GM12878 (cell line): ENCODE results near the gene ATP7B. TPM values are rescaled to one million over a fixed set of nuclear protein-coding genes. Genes with fewer than 3 reads are reported as not detected.
A peak's percentile ranks its signal among the peaks of the same experiment; 100 is the strongest.

Experiments used
- ATAC-seq: fragments of 200-7000 bp; cut with Tn5 transposase; 3 replicates; pipeline ENCODE4 v1.9.1; 2020; ENCODE audit warnings: mild to moderate bottlenecking, moderate library complexity
- BruUV-seq: library from RNA; stranded (reverse); fragments of 400-500 nt; replicated peaks from 2 replicates; lab custom pipeline; 2021; lab: Mats Ljungman, UMichigan
- CTCF ChIA-PET: fragments of 300-600 bp; sonication (Branson Sonifier 250); formaldehyde crosslinking; extraction: SDS; loops from one replicate; lab custom pipeline; 2021; ENCODE audit warnings: inconsistent platforms; lab: Yijun Ruan, JAX
- POLR2A ChIA-PET: fragments of 350-600 bp; formaldehyde crosslinking; extraction: SDS; loops from one replicate; lab custom pipeline; 2021; ENCODE audit warnings: inconsistent platforms; lab: Charles Lee
- RAD21 ChIA-PET: fragments of 300-600 bp; sonication (Branson Sonifier 250); formaldehyde crosslinking; loops from one replicate; lab custom pipeline; 2023; ENCODE audit warnings: antibody characterized with exemption; ENCODE audit not compliant: unreplicated experiment; lab: Charles Lee
- SMC1A ChIA-PET: fragments of 300-600 bp; sonication (Branson Sonifier 250); formaldehyde crosslinking; loops from one replicate; lab custom pipeline; 2023; ENCODE audit not compliant: unreplicated experiment, uncharacterized antibody; lab: Charles Lee
- DNase-seq: peaks from one replicate; pipeline ENCODE4 v3.0.0-alpha.2; 2011; ENCODE audit warnings: low read depth, low spot score
- FAIRE-seq: peaks from 3 replicates; lab custom pipeline; 2011; peaks lifted over from hg19 to GRCh38; lab: Jason Lieb, UNC
- H2AFZ ChIP-seq: 2 replicates; pipeline ENCODE4 v1.6.0; 2011; ENCODE audit warnings: low read depth, low read length, control low read depth; ENCODE audit not compliant: control insufficient read depth
- H3K27ac ChIP-seq: 2 replicates; pipeline ENCODE4 v1.5.1; 2011; ENCODE audit warnings: control low read depth; ENCODE audit not compliant: control insufficient read depth, insufficient read depth
- H3K27me3 ChIP-seq, 2 experiments: replicated peaks in 1 of 2; 2 replicates each; pipeline versions ENCODE4 v1.6.0 to v1.6.1; 2011; ENCODE audit warnings: low read length in 1 of 2; ENCODE audit not compliant: control insufficient read depth in 2 of 2, insufficient read depth in 2 of 2
- H3K36me3 ChIP-seq, 2 experiments: 2 replicates each; pipeline ENCODE4 v1.5.1; 2011; ENCODE audit warnings: low read length in 1 of 2; ENCODE audit not compliant: control insufficient read depth in 2 of 2, insufficient read depth in 2 of 2
- H3K4me1 ChIP-seq: 2 replicates; pipeline ENCODE4 v1.6.1; 2011; ENCODE audit warnings: mild to moderate bottlenecking, low read length, moderate library complexity, mixed read lengths; ENCODE audit not compliant: control insufficient read depth, insufficient read depth
- H3K4me2 ChIP-seq: 2 replicates; pipeline ENCODE4 v1.6.0; 2011; ENCODE audit warnings: control low read depth; ENCODE audit not compliant: control insufficient read depth, insufficient read depth
- H3K4me3 ChIP-seq: fragments of 200-600 bp; sonication (generic); 2 replicates; pipeline ENCODE4 v1.5.1; 2016
- H3K79me2 ChIP-seq: 2 replicates; pipeline ENCODE4 v1.6.0; 2011; ENCODE audit warnings: low read length; ENCODE audit not compliant: control insufficient read depth, insufficient read depth
- H3K9ac ChIP-seq: 2 replicates; pipeline ENCODE4 v1.8.0; 2011; ENCODE audit warnings: low read length, control low read depth, mixed read lengths; ENCODE audit not compliant: control insufficient read depth, insufficient read depth
- H3K9me3 ChIP-seq: replicated peaks from 3 replicates; pipeline ENCODE4 v1.5.1; 2011; ENCODE audit warnings: mild to moderate bottlenecking, low read length; ENCODE audit not compliant: control insufficient read depth, insufficient read depth
- H4K20me1 ChIP-seq: 2 replicates; pipeline ENCODE4 v1.6.0; 2011; ENCODE audit not compliant: control insufficient read depth, insufficient read depth
- CTCF ChIP-seq, 3 experiments: IDR thresholded peaks in 2 of 3; conservative IDR thresholded peaks in 1 of 3; 2 replicates each; pipeline ENCODE4 v1.5.1; 2011; ENCODE audit warnings: low read depth in 3 of 3, low read length in 3 of 3, mild to moderate bottlenecking in 3 of 3, control low read depth in 2 of 3, moderate library complexity in 2 of 3, inconsistent platforms in 1 of 3, mixed read lengths in 1 of 3; ENCODE audit not compliant: control insufficient read depth in 2 of 3, insufficient read depth in 1 of 3; ENCODE audit errors: extremely low read depth in 1 of 3
- HDAC2 ChIP-seq: fragments of 200-600 bp; sonication (generic); IDR thresholded peaks from 2 replicates; pipeline ENCODE4 v1.6.1; 2017
- KLF5 ChIP-seq: fragments of 450-650 bp; IDR thresholded peaks from 2 replicates; pipeline ENCODE4 v1.6.1; 2014; ENCODE audit warnings: mild to moderate bottlenecking; ENCODE audit not compliant: partially characterized antibody
- SPI1 ChIP-seq: IDR thresholded peaks from 2 replicates; pipeline ENCODE4 v1.6.1; 2011; ENCODE audit warnings: low read depth, mild to moderate bottlenecking, low read length, moderate library complexity, borderline replicate concordance; ENCODE audit not compliant: insufficient read depth
- SREBF1 ChIP-seq: IDR thresholded peaks from 2 replicates; pipeline ENCODE4 v1.6.1; 2012; ENCODE audit warnings: mild to moderate bottlenecking, low read length
- TARDBP ChIP-seq: IDR thresholded peaks from 2 replicates; pipeline ENCODE4 v1.6.1; 2016; ENCODE audit warnings: borderline replicate concordance
- ZBTB40 ChIP-seq: fragments of 450-650 bp; IDR thresholded peaks from 2 replicates; pipeline ENCODE4 v1.6.1; 2016; ENCODE audit warnings: mild to moderate bottlenecking, moderate library complexity, borderline replicate concordance
- ZNF274 ChIP-seq: IDR thresholded peaks from one replicate; pipeline ENCODE4 v1.8.0; 2011; ENCODE audit not compliant: insufficient read length, insufficient read depth
- WGBS: methylation state at CpG from one replicate; pipeline ENCODE4 v1.1.6; 2016; ENCODE audit warnings: low lambda C conversion rate; ENCODE audit not compliant: insufficient replicate concordance, insufficient coverage; ENCODE audit errors: missing lambda C conversion rate; 5-methylcytosine and 5-hydroxymethylcytosine counted together
- in situ Hi-C: fragments of 300-500 bp; cut with MboI; formaldehyde crosslinking; loops from 9 replicates; pipeline ENCODE4 v1.14.3; 2018; ENCODE audit warnings: mixed read lengths
- intact Hi-C: fragments of 100-400 bp; cut with micrococcal nuclease; formaldehyde crosslinking; loops from one replicate; pipeline ENCODE4 v1.14.2; 2022; ENCODE audit not compliant: unreplicated experiment
- polyA plus RNA-seq, 11 experiments: library from polyadenylated mRNA; depleted of rRNA in 4 of 11; unstranded in 6 of 11; stranded (reverse) in 5 of 11; fragments of >200 nt; fragmentation: Nextera tagmentation in 4 of 11; fragmentation: Illumina TruSeq in 1 of 11; extraction: Ambion mirVana in 4 of 11; extraction: Trizol in 1 of 11; gene quantifications; 1 replicate in 1 of 11; 2 replicates in 10 of 11; pipeline versions ENCODE4 v1.2.1 to v1.2.3, GENCODE V29; 2011 to 2016; ENCODE audit warnings: inconsistent platforms in 2 of 11, missing spikeins in 2 of 11, low read depth in 1 of 11
- total RNA-seq, 4 experiments: library from RNA; depleted of rRNA in 3 of 4; stranded (reverse); fragments of >200 nt in 3 of 4; fragmentation: Illumina TruSeq in 1 of 4; extraction: Trizol in 1 of 4; gene quantifications; 2 replicates each; pipeline versions ENCODE4 v1.2.1 to v1.2.3, GENCODE V29; 2013 to 2021

ATP7B gene
- total and polyA plus RNA-seq, 10 of the 15 experiments (the other 5 are each of a cell fraction or from before 2014, with no cell fraction given): under 0.01 to 1.1 (median 0.06) TPM; not detected in 2

GRCh38 chr13:51967482-51968446, 43.5 kb downstream of the ATP7B start:
- H3K27me3 ChIP-seq: no peaks in the 10 kb centered on the region; a peak in 1 of 4 replicates
- intact Hi-C loops: no loop called here
- H3K4me2 ChIP-seq: peak overlapping the region; percentile 45; the same call in 1 of the 2 replicates
- H2AFZ ChIP-seq: peak overlapping the region; percentile 40
- FAIRE-seq: peak; percentile 27
- RAD21 ChIA-PET: no interaction called here
- no peaks in the 10 kb centered on the region for H4K20me1 ChIP-seq
- no peaks in the 10 kb centered on the region for H3K36me3 ChIP-seq
- no TSS peak for BruUV-seq
- CTCF ChIA-PET: interaction anchor here (0.6 to 1.1 kb wide), 2 partner anchors 8 to 133 kb away, joined by 3 to 4 read pairs; no protein-coding TSS in a partner anchor
- no peaks in the 10 kb centered on the region for H3K79me2 ChIP-seq
- no peak overlapping the region for H3K4me3 ChIP-seq
- POLR2A ChIA-PET: interaction anchor here (1.9 kb wide), 1 partner anchor 10 kb away, joined by 5 read pairs; no protein-coding TSS in a partner anchor
- no peaks in the 10 kb centered on the region for H3K4me1 ChIP-seq
- peak; percentile 62 for ATAC-seq
- no peak overlapping the region for H3K27ac ChIP-seq
- H3K9me3 ChIP-seq: no peaks in the 10 kb centered on the region
- WGBS: 34% methylated on average over 8 of the region's 8 CpGs
- SMC1A ChIA-PET: interaction anchor here (0.7 to 3.0 kb wide), 4 partner anchors 9 to 72 kb away, joined by 3 to 15 read pairs (median 4); no protein-coding TSS in a partner anchor
- TF ChIP-seq SPI1 (0 out of 2 replicates have a peak, but pooled peaks have one; percentile 11), SREBF1 (no peak)
- no peak overlapping the region for H3K9ac ChIP-seq
- no peak for DNase-seq
- in situ Hi-C loops: no loop called here

- no peaks in the 10 kb centered on the region for H3K36me3 ChIP-seq
- CTCF ChIA-PET: interaction anchor here (1.9 kb wide), 1 partner anchor 10 kb away, joined by 4 read pairs; no protein-coding TSS in a partner anchor
- H3K79me2 ChIP-seq: no peaks in the 10 kb centered on the region
- no peak overlapping the region for H2AFZ ChIP-seq
- POLR2A ChIA-PET: interaction anchor here (0.5 kb wide), 1 partner anchor 52 kb away, joined by 3 read pairs; no protein-coding TSS in a partner anchor
- no peak for DNase-seq
- H3K9ac ChIP-seq: no peak overlapping the region
- H3K4me2 ChIP-seq: no peak overlapping the region
- no peaks in the 10 kb centered on the region for H3K4me1 ChIP-seq
- intact Hi-C loops: no loop called here
- no peak overlapping the region for H3K27ac ChIP-seq
- no peak for FAIRE-seq
- no peak for ATAC-seq
- no peaks in the 10 kb centered on the region for H3K9me3 ChIP-seq
- no peak overlapping the region for H3K4me3 ChIP-seq
- RAD21 ChIA-PET: no interaction called here
- SMC1A ChIA-PET: interaction anchor here (1.7 to 3.0 kb wide), 3 partner anchors 8 to 70 kb away, joined by 4 to 15 read pairs (median 5); no protein-coding TSS in a partner anchor
- no TSS peak for BruUV-seq
- no peaks in the 10 kb centered on the region for H4K20me1 ChIP-seq
- 70% methylated on average over 10 of the region's 10 CpGs for WGBS
- H3K27me3 ChIP-seq: no peaks in the 10 kb centered on the region; a peak in 1 of 4 replicates
- in situ Hi-C loops: no loop called here
- TF ChIP-seq TARDBP (no peak), HDAC2 (no peak), ZBTB40 (no peak), KLF5 (no peak), CTCF (IDR thresholded peaks at IDR 0.05 in 2 of 3, conservative IDR thresholded peaks at IDR 0.05 in 1 of 3; ENCODE audit: control insufficient read depth in 2 of 3, extremely low read depth in 1 of 3, insufficient read depth in 1 of 3, low read depth in 3 of 3, low read length in 3 of 3) (no peak), ZNF274 (no peak)
These were observed 45.1 kb downstream of the ATP7B start for GRCh38 chr13:51966186-51966585.
